HL-60 (cell line): ENCODE data around the gene ZFHX2.

Experiments used
- POLR2AphosphoS5 ChIP-seq: IDR thresholded peaks from 2 replicates; pipeline ENCODE4 v1.6.1; 2012; ENCODE audit warnings: low read depth
- TF ChIP-seq, protein P1 (sequence below): IDR thresholded peaks from one replicate; pipeline ENCODE4 v1.5.1; 2011; ENCODE audit warnings: low read length, control low read depth, inconsistent platforms; ENCODE audit not compliant: insufficient read depth
- TF ChIP-seq, protein P2 (sequence below): IDR thresholded peaks from 2 replicates; pipeline ENCODE4 v1.6.1; 2012; ENCODE audit warnings: low read depth; ENCODE audit not compliant: insufficient replicate concordance

DNA sequence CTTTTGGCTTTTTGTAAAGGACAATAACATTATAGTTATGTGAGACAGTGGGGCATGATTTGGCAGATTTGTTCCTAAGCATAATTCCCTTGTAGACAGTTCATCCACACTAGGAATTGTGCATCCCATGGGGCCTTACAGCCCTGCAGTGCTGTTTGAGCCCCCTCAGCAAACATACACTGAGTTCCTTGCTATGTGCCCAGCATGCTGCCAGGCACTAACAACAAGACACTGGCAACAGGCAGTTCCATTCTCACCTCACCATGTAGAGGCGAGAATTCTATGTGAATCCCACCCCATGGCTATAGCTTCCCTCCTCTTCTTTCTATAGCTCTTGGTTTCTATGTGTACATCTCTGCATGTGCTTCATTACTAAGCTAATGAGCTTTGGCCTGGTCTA is 6.4 kb upstream of the ZFHX2 start:
- TF ChIP-seq, protein P1, sequence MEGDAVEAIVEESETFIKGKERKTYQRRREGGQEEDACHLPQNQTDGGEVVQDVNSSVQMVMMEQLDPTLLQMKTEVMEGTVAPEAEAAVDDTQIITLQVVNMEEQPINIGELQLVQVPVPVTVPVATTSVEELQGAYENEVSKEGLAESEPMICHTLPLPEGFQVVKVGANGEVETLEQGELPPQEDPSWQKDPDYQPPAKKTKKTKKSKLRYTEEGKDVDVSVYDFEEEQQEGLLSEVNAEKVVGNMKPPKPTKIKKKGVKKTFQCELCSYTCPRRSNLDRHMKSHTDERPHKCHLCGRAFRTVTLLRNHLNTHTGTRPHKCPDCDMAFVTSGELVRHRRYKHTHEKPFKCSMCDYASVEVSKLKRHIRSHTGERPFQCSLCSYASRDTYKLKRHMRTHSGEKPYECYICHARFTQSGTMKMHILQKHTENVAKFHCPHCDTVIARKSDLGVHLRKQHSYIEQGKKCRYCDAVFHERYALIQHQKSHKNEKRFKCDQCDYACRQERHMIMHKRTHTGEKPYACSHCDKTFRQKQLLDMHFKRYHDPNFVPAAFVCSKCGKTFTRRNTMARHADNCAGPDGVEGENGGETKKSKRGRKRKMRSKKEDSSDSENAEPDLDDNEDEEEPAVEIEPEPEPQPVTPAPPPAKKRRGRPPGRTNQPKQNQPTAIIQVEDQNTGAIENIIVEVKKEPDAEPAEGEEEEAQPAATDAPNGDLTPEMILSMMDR, result no peak
- TF ChIP-seq, protein P2, sequence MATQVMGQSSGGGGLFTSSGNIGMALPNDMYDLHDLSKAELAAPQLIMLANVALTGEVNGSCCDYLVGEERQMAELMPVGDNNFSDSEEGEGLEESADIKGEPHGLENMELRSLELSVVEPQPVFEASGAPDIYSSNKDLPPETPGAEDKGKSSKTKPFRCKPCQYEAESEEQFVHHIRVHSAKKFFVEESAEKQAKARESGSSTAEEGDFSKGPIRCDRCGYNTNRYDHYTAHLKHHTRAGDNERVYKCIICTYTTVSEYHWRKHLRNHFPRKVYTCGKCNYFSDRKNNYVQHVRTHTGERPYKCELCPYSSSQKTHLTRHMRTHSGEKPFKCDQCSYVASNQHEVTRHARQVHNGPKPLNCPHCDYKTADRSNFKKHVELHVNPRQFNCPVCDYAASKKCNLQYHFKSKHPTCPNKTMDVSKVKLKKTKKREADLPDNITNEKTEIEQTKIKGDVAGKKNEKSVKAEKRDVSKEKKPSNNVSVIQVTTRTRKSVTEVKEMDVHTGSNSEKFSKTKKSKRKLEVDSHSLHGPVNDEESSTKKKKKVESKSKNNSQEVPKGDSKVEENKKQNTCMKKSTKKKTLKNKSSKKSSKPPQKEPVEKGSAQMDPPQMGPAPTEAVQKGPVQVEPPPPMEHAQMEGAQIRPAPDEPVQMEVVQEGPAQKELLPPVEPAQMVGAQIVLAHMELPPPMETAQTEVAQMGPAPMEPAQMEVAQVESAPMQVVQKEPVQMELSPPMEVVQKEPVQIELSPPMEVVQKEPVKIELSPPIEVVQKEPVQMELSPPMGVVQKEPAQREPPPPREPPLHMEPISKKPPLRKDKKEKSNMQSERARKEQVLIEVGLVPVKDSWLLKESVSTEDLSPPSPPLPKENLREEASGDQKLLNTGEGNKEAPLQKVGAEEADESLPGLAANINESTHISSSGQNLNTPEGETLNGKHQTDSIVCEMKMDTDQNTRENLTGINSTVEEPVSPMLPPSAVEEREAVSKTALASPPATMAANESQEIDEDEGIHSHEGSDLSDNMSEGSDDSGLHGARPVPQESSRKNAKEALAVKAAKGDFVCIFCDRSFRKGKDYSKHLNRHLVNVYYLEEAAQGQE, result no peak
- no peak for TF ChIP-seq POLR2AphosphoS5
